Mucosa of rectum (tissue), 2 donors: ENCODE results near the gene TMEM116.
"Not testable (repeated sequence)": the region's sequence is repeated elsewhere in the genome, so short reads cannot be mapped to it uniquely, and the experiment has no call there.

Experiments
- H3K27ac ChIP-seq, 2 donors: one replicate each; pipeline ENCODE4 v1.7.0; 2013; ENCODE audit warnings: inconsistent platforms in 2 of 2, low read depth in 2 of 2, low read length in 2 of 2
- H3K27me3 ChIP-seq, 2 donors: one replicate each; pipeline ENCODE4 v1.7.0; 2013; ENCODE audit warnings: low read length in 2 of 2; ENCODE audit not compliant: control insufficient read depth in 2 of 2, insufficient read depth in 2 of 2
- H3K36me3 ChIP-seq, 2 donors: one replicate each; pipeline ENCODE4 v1.7.0; 2013; ENCODE audit warnings: low read length in 2 of 2; ENCODE audit not compliant: control insufficient read depth in 2 of 2, insufficient read depth in 2 of 2
- H3K4me1 ChIP-seq, 2 donors: one replicate each; pipeline ENCODE4 v1.7.0; 2013; ENCODE audit warnings: low read length in 2 of 2, mild to moderate bottlenecking in 1 of 2; ENCODE audit not compliant: control insufficient read depth in 2 of 2, insufficient read depth in 2 of 2
- H3K4me3 ChIP-seq, 2 donors: one replicate each; pipeline ENCODE4 v1.7.0; 2013; ENCODE audit warnings: low read length in 2 of 2
- H3K9ac ChIP-seq, 2 donors: one replicate each; pipeline ENCODE4 v1.7.0; 2013; ENCODE audit warnings: low read length in 2 of 2, low read depth in 1 of 2, mild to moderate bottlenecking in 1 of 2
- H3K9me3 ChIP-seq, 2 donors: one replicate each; pipeline ENCODE4 v1.7.0; 2013; ENCODE audit warnings: low read length in 2 of 2; ENCODE audit not compliant: control insufficient read depth in 2 of 2
- donor health status: healthy.
- donor health status: Normal muscosa, but diverticular disease.

The TMEM116 gene

DNA sequence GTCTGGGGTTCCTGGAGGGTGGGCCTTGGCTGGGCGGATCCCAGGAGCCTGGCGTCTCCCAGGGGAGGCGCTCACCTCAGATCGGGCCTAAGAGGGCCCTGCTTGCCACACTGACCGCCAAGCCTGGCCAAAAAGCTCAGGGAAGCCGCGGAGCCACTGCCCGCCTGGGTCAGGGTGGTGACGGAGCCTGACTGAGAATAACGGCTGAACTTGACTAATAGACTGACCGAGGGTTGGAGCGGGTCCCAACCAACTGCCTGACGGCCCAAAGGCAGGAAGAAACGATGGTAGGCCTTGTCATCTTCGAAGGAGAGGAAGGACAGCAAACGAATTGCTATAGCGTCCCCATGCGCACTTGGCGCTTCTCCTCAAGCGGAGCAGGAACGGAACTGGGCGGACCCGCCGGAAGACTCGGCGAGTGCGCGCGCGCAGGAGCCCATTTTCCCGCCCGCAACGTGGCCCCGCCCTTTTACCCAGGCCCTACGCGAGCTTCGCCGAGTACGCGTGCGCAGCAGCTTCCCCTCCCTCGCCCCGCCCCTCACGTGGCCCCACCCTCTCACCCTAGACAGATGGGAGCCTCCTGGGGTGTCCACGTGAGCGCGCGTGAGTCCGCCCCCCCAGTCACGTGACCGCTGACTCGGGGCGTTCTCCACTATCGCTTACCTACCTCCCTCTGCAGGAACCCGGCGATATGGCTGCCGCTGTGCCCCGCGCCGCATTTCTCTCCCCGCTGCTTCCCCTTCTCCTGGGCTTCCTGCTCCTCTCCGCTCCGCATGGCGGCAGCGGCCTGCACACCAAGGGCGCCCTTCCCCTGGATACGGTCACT is at the start of gene TMEM116, which contains the start of gene ERP29:
TMEM116 (minus strand) TSS at position 391 of the 826 bp plus-strand sequence. CDS start 7,895 bp downstream, outside the sequence.
ERP29 (plus strand) TSS at position 652 of the 826 bp plus-strand sequence; CDS start at position 692, 40 bp downstream.
- H3K27me3 ChIP-seq, result no peaks in the 10 kb centered on the region
- H3K4me3 ChIP-seq, result peak within 1 kb of the TSS; percentile 86 to 97
- no peaks in the 10 kb centered on the region for H3K9me3 ChIP-seq
- H3K27ac ChIP-seq, result peak within 1 kb of the TSS; percentile 99
- peak within 1 kb of the TSS; percentile 96 to 98 for H3K9ac ChIP-seq
- peaks cover 19 to 27% of the 10 kb centered on the region in 2 donors for H3K4me1 ChIP-seq
- H3K36me3 ChIP-seq, result peaks cover 3 to 4% of the 10 kb centered on the region in 2 donors

GRCh38 chr12:112061137-112061536 is 48.2 kb upstream of the TMEM116 start:
- Histone ChIP-seq H3K4me3 (no peak overlapping the region), H3K36me3 (peaks cover 19 to 32% of the 10 kb centered on the region in 2 donors), H3K27ac (no peak overlapping the region), H3K27me3 (no peaks in the 10 kb centered on the region), H3K9ac (no peak overlapping the region), H3K9me3 (no peaks in the 10 kb centered on the region), H3K4me1 (no peaks in the 10 kb centered on the region)

DNA sequence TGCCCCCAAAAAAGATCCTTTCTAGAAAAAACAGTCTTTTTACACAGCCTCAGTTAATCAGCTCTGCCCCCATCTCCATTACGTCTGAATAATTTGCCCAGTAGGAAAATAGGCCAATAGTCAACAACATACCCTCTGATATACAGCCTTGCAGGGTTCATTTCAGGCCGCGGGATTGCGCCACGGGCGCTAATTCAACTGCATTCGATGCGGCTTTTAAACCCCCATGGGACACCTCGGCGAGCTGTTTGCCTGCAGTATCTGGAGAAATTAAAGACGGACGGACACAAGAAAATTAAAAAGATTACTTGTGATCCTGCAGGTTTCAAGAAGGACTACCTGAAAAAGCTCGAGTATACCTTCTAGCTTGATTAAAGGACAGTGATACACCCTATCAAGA is 36.4 kb upstream of the TMEM116 start:
- Histone ChIP-seq H3K9me3 (no peaks in the 10 kb centered on the region), H3K4me3 (no peak overlapping the region), H3K4me1 (no peaks in the 10 kb centered on the region), H3K27ac (no peak overlapping the region), H3K27me3 (no peaks in the 10 kb centered on the region), H3K36me3 (peaks cover 48 to 53% of the 10 kb centered on the region in 2 donors), H3K9ac (no peak overlapping the region)

- Histone ChIP-seq H3K27ac (peak overlapping the region in 1 of 2 donors; percentile 33), H3K4me3 (no peak overlapping the region), H3K36me3 (peaks cover 51% of the 10 kb centered on the region in 2 donors), H3K9ac (no peak overlapping the region), H3K9me3 (no peaks in the 10 kb centered on the region), H3K4me1 (no peaks in the 10 kb centered on the region), H3K27me3 (no peaks in the 10 kb centered on the region)
Measured at GRCh38 chr12:112046003-112046402, 33.0 kb upstream of the TMEM116 start.

DNA sequence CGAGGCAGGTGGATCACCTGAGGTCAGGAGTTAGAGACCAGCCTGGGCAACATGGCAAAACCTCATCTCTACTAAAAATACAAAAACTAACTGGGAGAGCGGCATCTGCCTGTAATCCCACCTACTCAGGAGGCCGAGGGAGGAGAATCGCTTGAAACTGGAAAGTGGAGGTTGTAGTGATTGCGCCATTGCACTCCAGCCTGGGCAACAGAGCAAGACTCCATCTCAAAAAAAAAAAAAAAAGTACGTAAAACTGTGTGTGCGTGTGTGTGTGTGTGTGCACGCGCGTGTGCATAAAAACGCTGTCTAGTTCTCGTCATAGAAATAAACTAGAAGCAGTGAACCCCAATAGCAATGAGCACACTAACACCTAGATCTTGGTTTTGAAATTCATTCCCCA is 23.6 kb upstream of the TMEM116 start:
- not testable (repeated sequence) for H3K9me3 ChIP-seq, H3K9ac ChIP-seq, H3K27me3 ChIP-seq, H3K4me3 ChIP-seq, H3K27ac ChIP-seq, H3K4me1 ChIP-seq
- peaks cover 34 to 57% of the 10 kb centered on the region in 2 donors for H3K36me3 ChIP-seq

DNA sequence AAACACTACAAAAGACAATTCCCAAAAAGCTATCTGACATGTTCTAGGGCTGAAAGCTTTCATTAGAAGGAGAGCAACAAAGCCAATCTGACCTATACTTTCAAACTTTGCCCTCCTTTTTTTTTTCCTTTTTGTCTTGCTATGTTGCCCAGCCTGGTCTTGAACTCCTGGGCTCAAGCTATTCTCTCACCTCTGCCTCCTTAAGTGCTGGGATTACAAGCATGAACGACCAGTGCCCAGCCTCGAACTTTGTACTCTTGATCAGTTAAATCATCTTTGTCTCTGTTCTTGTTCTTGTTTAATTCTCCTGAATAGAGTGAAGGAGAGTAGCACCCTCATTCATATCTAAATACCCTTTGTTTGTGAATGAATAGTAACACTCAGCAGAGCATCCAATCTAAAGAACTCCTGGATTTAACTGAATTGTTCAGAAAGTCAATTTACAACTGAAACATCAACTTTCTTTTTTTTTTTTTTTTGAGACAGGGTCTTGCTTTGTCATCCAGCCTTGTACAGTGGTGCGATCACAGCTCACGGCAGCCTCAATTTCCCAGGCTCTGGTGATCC is 22.3 kb upstream of the TMEM116 start:
- no peaks in the 10 kb centered on the region for H3K4me1 ChIP-seq
- H3K27ac ChIP-seq, result no peak overlapping the region
- H3K9ac ChIP-seq, result no peak overlapping the region
- no peak overlapping the region for H3K4me3 ChIP-seq
- no peaks in the 10 kb centered on the region for H3K27me3 ChIP-seq
- H3K9me3 ChIP-seq, result no peaks in the 10 kb centered on the region
- peaks cover 34 to 58% of the 10 kb centered on the region in 2 donors for H3K36me3 ChIP-seq

DNA sequence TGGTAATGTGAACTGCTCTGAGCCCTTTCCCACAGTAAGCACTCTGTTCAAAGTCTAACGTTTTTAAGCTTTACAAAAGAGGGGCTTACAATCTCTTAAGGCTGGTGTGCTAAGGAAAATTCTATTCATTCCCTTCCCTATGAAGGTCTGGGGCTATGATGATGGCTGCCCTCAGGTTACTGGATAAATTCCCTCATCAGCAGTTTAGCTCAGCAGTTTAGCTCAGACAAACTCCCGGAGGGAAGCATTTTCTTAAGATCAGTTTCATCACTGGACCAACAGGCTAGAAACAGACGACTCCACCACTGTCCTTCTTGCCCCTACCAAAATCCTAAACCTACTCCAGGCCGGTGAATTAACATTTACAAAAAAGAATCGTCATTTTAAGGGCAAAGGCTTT is 19.3 kb upstream of the TMEM116 start:
- no peak overlapping the region for H3K4me3 ChIP-seq
- H3K36me3 ChIP-seq, result peaks cover 22 to 51% of the 10 kb centered on the region in 2 donors

DNA sequence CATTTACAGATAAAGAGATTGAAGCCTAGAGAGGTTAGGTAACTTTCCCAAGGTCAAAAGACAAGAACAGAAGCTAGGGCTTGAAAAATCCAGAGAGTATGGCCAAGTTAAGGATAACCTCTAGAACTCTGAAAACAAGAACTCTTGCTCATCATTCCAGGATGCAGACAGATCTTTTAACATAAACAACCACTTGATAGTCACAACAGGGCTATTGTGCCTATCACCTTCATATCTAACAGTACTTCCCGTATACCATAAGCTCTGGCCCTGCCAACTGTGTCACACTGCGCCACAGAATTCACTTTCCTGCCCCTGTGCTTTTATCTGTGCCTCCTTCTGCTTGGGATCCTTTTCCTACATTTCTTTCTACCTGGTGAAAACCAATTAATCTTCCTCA is 18.5 kb upstream of the TMEM116 start:
- H3K27me3 ChIP-seq, result no peaks in the 10 kb centered on the region
- H3K9me3 ChIP-seq, result no peaks in the 10 kb centered on the region
- H3K27ac ChIP-seq, result no peak overlapping the region
- H3K36me3 ChIP-seq, result peaks cover 22 to 46% of the 10 kb centered on the region in 2 donors
- H3K4me1 ChIP-seq, result no peaks in the 10 kb centered on the region
- H3K4me3 ChIP-seq, result no peak overlapping the region
- no peak overlapping the region for H3K9ac ChIP-seq

More for the DNA sequence above, 19.3 kb upstream of the TMEM116 start:
- no peak overlapping the region for H3K9ac ChIP-seq
- H3K27me3 ChIP-seq, result no peaks in the 10 kb centered on the region
- no peaks in the 10 kb centered on the region for H3K4me1 ChIP-seq
- no peaks in the 10 kb centered on the region for H3K9me3 ChIP-seq
- H3K27ac ChIP-seq, result no peak overlapping the region

- no peak overlapping the region for H3K9ac ChIP-seq
- no peaks in the 10 kb centered on the region for H3K4me1 ChIP-seq
- no peaks in the 10 kb centered on the region for H3K9me3 ChIP-seq
- H3K27me3 ChIP-seq, result no peaks in the 10 kb centered on the region
- H3K36me3 ChIP-seq, result peaks cover 18 to 50% of the 10 kb centered on the region in 2 donors
- H3K4me3 ChIP-seq, result no peak overlapping the region
- no peak overlapping the region for H3K27ac ChIP-seq
Measured at GRCh38 chr12:112029301-112029700, 16.3 kb upstream of the TMEM116 start.

DNA sequence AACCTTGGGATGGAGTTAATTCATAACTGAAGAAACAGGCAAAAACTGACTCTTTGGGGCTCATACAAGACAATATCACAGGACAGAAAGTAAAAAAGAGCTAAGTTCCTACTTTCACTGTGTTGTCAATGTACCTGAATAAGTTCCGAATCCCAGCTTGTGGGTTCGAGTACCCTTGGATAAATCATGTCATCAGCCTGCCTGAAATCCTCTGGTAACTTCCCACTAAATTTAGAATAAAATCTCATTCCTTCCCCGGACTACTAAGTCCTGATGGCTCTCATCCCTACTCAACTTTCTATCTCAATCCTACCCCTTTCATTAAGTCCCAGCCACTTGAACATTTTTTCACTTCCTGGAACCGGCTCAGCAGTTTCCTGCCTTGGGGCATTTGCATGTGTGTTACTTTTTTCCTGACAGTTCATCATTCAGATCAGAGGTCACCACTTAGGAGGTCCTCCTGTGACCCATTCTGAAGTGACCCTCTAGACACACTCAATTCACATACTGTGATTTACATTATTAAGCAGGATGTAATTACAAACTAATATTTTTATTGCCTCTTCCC is 12.9 kb upstream of the TMEM116 start:
- H3K36me3 ChIP-seq, result peaks cover 39 to 52% of the 10 kb centered on the region in 2 donors

More for the DNA sequence above, 12.9 kb upstream of the TMEM116 start:
- Histone ChIP-seq H3K4me1 (no peaks in the 10 kb centered on the region), H3K27me3 (no peaks in the 10 kb centered on the region), H3K4me3 (no peak overlapping the region), H3K9me3 (no peaks in the 10 kb centered on the region), H3K9ac (no peak overlapping the region), H3K27ac (no peak overlapping the region)
